Mammary epithelial cell (primary cell): ENCODE results near the gene TMED4.

Source experiments
- CTCF ChIP-seq, 2 donors: IDR thresholded peaks in 1 of 2; conservative IDR thresholded peaks in 1 of 2; 2 replicates each; pipeline ENCODE4 v1.5.1; 2011 to 2012; ENCODE audit warnings: inconsistent platforms in 2 of 2, low read length in 2 of 2, mild to moderate bottlenecking in 2 of 2, control low read depth in 1 of 2, low read depth in 1 of 2; ENCODE audit not compliant: insufficient read depth in 1 of 2; ENCODE audit errors: extremely low read depth in 1 of 2
- EZH2 ChIP-seq: IDR thresholded peaks from 2 replicates; pipeline ENCODE4 v1.6.1; 2012; ENCODE audit warnings: low read length, inconsistent platforms, borderline replicate concordance

- no peak for TF ChIP-seq CTCF (conservative IDR thresholded peaks at IDR 0.05 in 1 of 2, IDR thresholded peaks at IDR 0.05 in 1 of 2; ENCODE audit: extremely low read depth in 1 of 2, insufficient read depth in 1 of 2, low read depth in 1 of 2, low read length in 2 of 2)
- TF ChIP-seq EZH2 = no peak
Measured at GRCh38 chr7:44590910-44591309, 8.9 kb upstream of the TMED4 start.
